DND-41 (cell line): ENCODE data around the gene DNAH11.

ENCODE experiments used
- CTCF ChIP-seq: IDR thresholded peaks from 2 replicates; pipeline ENCODE4 v1.5.1; 2012; ENCODE audit warnings: borderline replicate concordance, low read length, moderate library complexity, mild to moderate bottlenecking; ENCODE audit not compliant: poor library complexity, severe bottlenecking; ENCODE audit errors: extremely low read depth
- EZH2 ChIP-seq: IDR thresholded peaks from 3 replicates; pipeline ENCODE4 v1.6.1; 2012; ENCODE audit warnings: borderline replicate concordance, low read depth, mild to moderate bottlenecking, moderate library complexity, low read length, inconsistent platforms; ENCODE audit not compliant: severe bottlenecking

GRCh38 chr7:21947946-21948345 lies 405.1 kb downstream of the DNAH11 start:
- no peak for TF ChIP-seq CTCF
- no peak for TF ChIP-seq EZH2
